NCI-H1105 treated with DMSO at 0.1 percent for 48 hours (cell line): ENCODE measurements around the gene ATG2A.

ENCODE experiments used
- DNase-seq: peaks from one replicate; lab custom pipeline; 2025; lab: John Stamatoyannopoulos, UW

Gene ATG2A

GRCh38 chr11:64902102-64902900 lies 14.7 kb downstream of the ATG2A start:
- DNase-seq, result no peak

- DNase-seq, result no peak
These were observed 16.2 kb downstream of the ATG2A start for GRCh38 chr11:64900774-64901173.

GRCh38 chr11:64900263-64900678 lies 16.7 kb downstream of the ATG2A start:
- DNase-seq, result no peak

GRCh38 chr11:64898541-64898940 lies 18.5 kb downstream of the ATG2A start:
- no peak for DNase-seq

- DNase-seq, result no peak
These were observed 18.9 kb downstream of the ATG2A start for GRCh38 chr11:64898076-64898445.

- no peak for DNase-seq
These were observed 19.5 kb downstream of the ATG2A start for GRCh38 chr11:64897381-64898075.

- no peak for DNase-seq
These were observed 20.5 kb downstream of the ATG2A start for GRCh38 chr11:64896448-64897022.

- no peak for DNase-seq
These were observed 22.1 kb downstream of the ATG2A start for GRCh38 chr11:64894812-64895452.

GRCh38 chr11:64894070-64894811 lies 22.8 kb downstream of the ATG2A start:
- peak; percentile 62 for DNase-seq

GRCh38 chr11:64893194-64894069 lies 23.6 kb downstream of the ATG2A start:
- no peak for DNase-seq

- DNase-seq, result no peak
These were observed 24.2 kb downstream of the ATG2A start for GRCh38 chr11:64892838-64893193.

GRCh38 chr11:64892411-64892831 lies 24.6 kb downstream of the ATG2A start:
- no peak for DNase-seq

GRCh38 chr11:64891880-64892279 lies 25.1 kb downstream of the ATG2A start:
- DNase-seq, result no peak

- DNase-seq, result no peak
These were observed 25.7 kb downstream of the ATG2A start for GRCh38 chr11:64891215-64891848.

- DNase-seq, result no peak
These were observed 26.5 kb downstream of the ATG2A start for GRCh38 chr11:64890522-64890939.

GRCh38 chr11:64888729-64889511 lies 28.1 kb downstream of the ATG2A start:
- DNase-seq, result no peak

GRCh38 chr11:64888406-64888728 lies 28.6 kb downstream of the ATG2A start:
- no peak for DNase-seq

- DNase-seq, result peak; percentile 43
These were observed 29.1 kb downstream of the ATG2A start for GRCh38 chr11:64887757-64888405.

- no peak for DNase-seq
These were observed 29.7 kb downstream of the ATG2A start for GRCh38 chr11:64887234-64887756.
